Memory B cell (primary cell): ENCODE measurements around the gene AKR1B15.
"Not testable (repeated sequence)": the region's sequence is repeated elsewhere in the genome, so short reads cannot be mapped to it uniquely, and the experiment has no call there.

Experiments
- ATAC-seq: fragments of 150-1000 bp; cut with Tn5 transposase; 2 replicates; pipeline ENCODE4 v1.10.0; 2021; ENCODE audit warnings: low read depth, mild to moderate bottlenecking, moderate library complexity
- DNase-seq, 2 donors: peaks; one replicate each; pipeline ENCODE4 v3.0.0; 2022; ENCODE audit warnings: low spot score in 2 of 2
- H3K27ac Mint-ChIP-seq: one replicate; pipeline ENCODE4 v1.8.0; 2022; ENCODE audit warnings: mild to moderate bottlenecking, moderate library complexity, mixed read lengths
- H3K27me3 Mint-ChIP-seq: one replicate; pipeline ENCODE4 v1.8.0; 2022; ENCODE audit warnings: mixed read lengths
- H3K36me3 Mint-ChIP-seq: one replicate; pipeline ENCODE4 v1.8.0; 2022; ENCODE audit warnings: mild to moderate bottlenecking, mixed read lengths
- H3K4me1 Mint-ChIP-seq: one replicate; pipeline ENCODE4 v1.8.0; 2022; ENCODE audit warnings: mixed read lengths
- H3K4me3 Mint-ChIP-seq: one replicate; pipeline ENCODE4 v1.8.0; 2022; ENCODE audit warnings: mild to moderate bottlenecking, moderate library complexity, mixed read lengths
- H3K9me3 Mint-ChIP-seq: one replicate; pipeline ENCODE4 v1.8.0; 2022; ENCODE audit warnings: mixed read lengths

AKR1B15 gene

GRCh38 chr7:134539380-134540004 is 9.4 kb upstream of the AKR1B15 start:
- Mint-ChIP-seq H3K27me3 (peaks cover 6% of the 10 kb centered on the region), H3K27ac (no peak overlapping the region), H3K4me3 (no peak overlapping the region), H3K36me3 (no peaks in the 10 kb centered on the region), H3K4me1 (no peaks in the 10 kb centered on the region), H3K9me3 (no peaks in the 10 kb centered on the region)
- ATAC-seq (no peak), DNase-seq (no peak)

- peaks cover 11% of the 10 kb centered on the region for H3K27me3 Mint-ChIP-seq
- H3K9me3 Mint-ChIP-seq, H3K4me3 Mint-ChIP-seq, ATAC-seq, H3K4me1 Mint-ChIP-seq, DNase-seq, H3K27ac Mint-ChIP-seq, H3K36me3 Mint-ChIP-seq: not testable (repeated sequence)
Observed at GRCh38 chr7:134541501-134542194, 7.3 kb upstream of the AKR1B15 start.

- ATAC-seq: no peak
Observed at GRCh38 chr7:134542195-134542771, 6.6 kb upstream of the AKR1B15 start.

GRCh38 chr7:134545380-134545779 is 3.5 kb upstream of the AKR1B15 start:
- Mint-ChIP-seq H3K9me3 (no peaks in the 10 kb centered on the region), H3K36me3 (no peaks in the 10 kb centered on the region), H3K27ac (no peak overlapping the region), H3K27me3 (peaks cover 13% of the 10 kb centered on the region), H3K4me3 (no peak overlapping the region), H3K4me1 (peaks cover 2% of the 10 kb centered on the region)
- DNase-seq (no peak), ATAC-seq (no peak)

More at GRCh38 chr7:134542195-134542771, 6.6 kb upstream of the AKR1B15 start:
- no peak for DNase-seq
- Mint-ChIP-seq H3K36me3 (no peaks in the 10 kb centered on the region), H3K4me3 (no peak overlapping the region), H3K4me1 (no peaks in the 10 kb centered on the region), H3K9me3 (no peaks in the 10 kb centered on the region), H3K27ac (no peak overlapping the region), H3K27me3 (peaks cover 13% of the 10 kb centered on the region)

GRCh38 chr7:134545918-134546317 is 3.0 kb upstream of the AKR1B15 start:
- H3K4me1 Mint-ChIP-seq: peaks cover 2% of the 10 kb centered on the region
- no peak overlapping the region for H3K4me3 Mint-ChIP-seq
- no peaks in the 10 kb centered on the region for H3K9me3 Mint-ChIP-seq
- H3K27me3 Mint-ChIP-seq: peaks cover 11% of the 10 kb centered on the region
- no peak overlapping the region for H3K27ac Mint-ChIP-seq
- no peak for ATAC-seq
- H3K36me3 Mint-ChIP-seq: no peaks in the 10 kb centered on the region
- no peak for DNase-seq

GRCh38 chr7:134546955-134547354 is 2.0 kb upstream of the AKR1B15 start:
- H3K4me3 Mint-ChIP-seq: no peak overlapping the region
- DNase-seq: no peak
- no peaks in the 10 kb centered on the region for H3K36me3 Mint-ChIP-seq
- H3K4me1 Mint-ChIP-seq: peaks cover 2% of the 10 kb centered on the region
- no peaks in the 10 kb centered on the region for H3K9me3 Mint-ChIP-seq
- H3K27ac Mint-ChIP-seq: no peak overlapping the region
- peaks cover 15% of the 10 kb centered on the region for H3K27me3 Mint-ChIP-seq
- no peak for ATAC-seq

- no peaks in the 10 kb centered on the region for H3K9me3 Mint-ChIP-seq
- H3K36me3 Mint-ChIP-seq: no peaks in the 10 kb centered on the region
- peak; percentile 58 to 61 for DNase-seq
- peaks cover 18% of the 10 kb centered on the region for H3K27me3 Mint-ChIP-seq
- peak overlapping the region; percentile 56 for H3K4me3 Mint-ChIP-seq
- no peak overlapping the region for H3K27ac Mint-ChIP-seq
- peak; percentile 87 for ATAC-seq
- peaks cover 2% of the 10 kb centered on the region for H3K4me1 Mint-ChIP-seq
Observed at GRCh38 chr7:134547397-134548054, 1.4 kb upstream of the AKR1B15 start.

- Mint-ChIP-seq H3K4me3 (no peak overlapping the region), H3K27ac (no peak overlapping the region), H3K27me3 (peaks cover 18% of the 10 kb centered on the region), H3K9me3 (no peaks in the 10 kb centered on the region), H3K4me1 (peaks cover 2% of the 10 kb centered on the region), H3K36me3 (no peaks in the 10 kb centered on the region)
- ATAC-seq (no peak), DNase-seq (no peak)
Observed at GRCh38 chr7:134549366-134549765, 456 bp downstream of the AKR1B15 start.

- Mint-ChIP-seq H3K27me3 (peaks cover 14% of the 10 kb centered on the region), H3K4me1 (peaks cover 2% of the 10 kb centered on the region), H3K9me3 (no peaks in the 10 kb centered on the region), H3K4me3 (no peak overlapping the region), H3K36me3 (no peaks in the 10 kb centered on the region), H3K27ac (no peak overlapping the region)
- ATAC-seq: no peak
- no peak for DNase-seq
Observed at GRCh38 chr7:134552105-134552504, 3.2 kb downstream of the AKR1B15 start.

GRCh38 chr7:134553976-134554375 is 5.1 kb downstream of the AKR1B15 start:
- no peak overlapping the region for H3K4me3 Mint-ChIP-seq

GRCh38 chr7:134554417-134554966 is 5.6 kb downstream of the AKR1B15 start:
- no peak for DNase-seq
- Mint-ChIP-seq H3K9me3 (no peaks in the 10 kb centered on the region), H3K27me3 (peaks cover 15% of the 10 kb centered on the region), H3K36me3 (no peaks in the 10 kb centered on the region), H3K4me3 (no peak overlapping the region), H3K27ac (no peak overlapping the region), H3K4me1 (no peaks in the 10 kb centered on the region)
- no peak for ATAC-seq

More at GRCh38 chr7:134553976-134554375, 5.1 kb downstream of the AKR1B15 start:
- Mint-ChIP-seq H3K36me3 (no peaks in the 10 kb centered on the region), H3K9me3 (no peaks in the 10 kb centered on the region), H3K4me1 (no peaks in the 10 kb centered on the region), H3K27me3 (peaks cover 16% of the 10 kb centered on the region), H3K27ac (no peak overlapping the region)
- ATAC-seq (no peak), DNase-seq (no peak)

- Mint-ChIP-seq H3K27me3 (peaks cover 7% of the 10 kb centered on the region), H3K27ac (no peak overlapping the region), H3K9me3 (no peaks in the 10 kb centered on the region), H3K4me1 (peaks cover 4% of the 10 kb centered on the region), H3K36me3 (no peaks in the 10 kb centered on the region), H3K4me3 (no peak overlapping the region)
- no peak for ATAC-seq
- DNase-seq: no peak
Observed at GRCh38 chr7:134557391-134557790, 8.5 kb downstream of the AKR1B15 start.

GRCh38 chr7:134558370-134558769 is 9.5 kb downstream of the AKR1B15 start:
- no peak for ATAC-seq
- H3K4me3 Mint-ChIP-seq: no peak overlapping the region
- peaks cover 4% of the 10 kb centered on the region for H3K36me3 Mint-ChIP-seq
- H3K27ac Mint-ChIP-seq: no peak overlapping the region
- H3K27me3 Mint-ChIP-seq: peaks cover 11% of the 10 kb centered on the region
- DNase-seq: no peak
- peaks cover 5% of the 10 kb centered on the region for H3K9me3 Mint-ChIP-seq
- peaks cover 4% of the 10 kb centered on the region for H3K4me1 Mint-ChIP-seq

GRCh38 chr7:134561616-134562015 is 12.7 kb downstream of the AKR1B15 start:
- not testable (repeated sequence) for H3K4me1 Mint-ChIP-seq, ATAC-seq, H3K27ac Mint-ChIP-seq, H3K36me3 Mint-ChIP-seq, H3K4me3 Mint-ChIP-seq, H3K9me3 Mint-ChIP-seq, DNase-seq
- H3K27me3 Mint-ChIP-seq: peaks cover 13% of the 10 kb centered on the region
